K562 (cell line): ENCODE data around the gene PRKCE. TPM values are rescaled to one million over a fixed set of nuclear protein-coding genes. Genes with fewer than 3 reads are reported as not detected.
A peak's percentile ranks its signal among the peaks of the same experiment; 100 is the strongest.

Experiments
- ATAC-seq: fragments of 200-7000 bp; cut with Tn5 transposase; 3 replicates; pipeline ENCODE4 v1.9.1; 2020; ENCODE audit warnings: moderate library complexity
- BruUV-seq: library from RNA; stranded (reverse); fragments of 400-500 nt; replicated peaks from 2 replicates; lab custom pipeline; 2021; lab: Mats Ljungman, UMichigan
- CTCF ChIA-PET: fragments of 300-600 bp; formaldehyde crosslinking; extraction: SDS; loops from one replicate; lab custom pipeline; 2021; ENCODE audit warnings: low intra/inter-chr PET ratio; lab: Yijun Ruan, JAX
- POLR2A ChIA-PET: fragments of 300-600, 350-650 bp; sonication (Branson Sonifier 250); formaldehyde crosslinking; extraction: SDS; loops from one replicate; lab custom pipeline; 2021; ENCODE audit warnings: antibody characterized with exemption, inconsistent platforms; lab: Yijun Ruan, JAX
- DNase-seq, 4 experiments: peaks; one replicate each; pipeline versions ENCODE4 v3.0.0 to v3.0.0-alpha.2; 2011 to 2018; ENCODE audit warnings: low spot score in 3 of 4, mixed read lengths in 3 of 4; ENCODE audit errors: extremely low read depth in 1 of 4
- FAIRE-seq: peaks from 2 replicates; lab custom pipeline; 2011; peaks lifted over from hg19 to GRCh38; lab: Jason Lieb, UNC
- H2AFZ ChIP-seq: 2 replicates; pipeline ENCODE4 v1.6.0; 2011; ENCODE audit warnings: low read depth, low read length, control low read depth, inconsistent platforms
- H3K27ac ChIP-seq: fragments of 200-600 bp; 3 replicates; pipeline ENCODE4 v1.8.0; 2011; ENCODE audit warnings: low read depth, mild to moderate bottlenecking, control low read depth, inconsistent platforms, low read length, moderate library complexity, mixed read lengths; ENCODE audit errors: extremely low read depth
- H3K27me3 ChIP-seq, 2 experiments: fragments of 300-600 bp in 1 of 2; 2 replicates in 1 of 2; 3 replicates in 1 of 2; pipeline versions ENCODE4 v1.6.0 to v1.8.0; 2011; ENCODE audit warnings: inconsistent platforms in 2 of 2, low read length in 2 of 2, mild to moderate bottlenecking in 1 of 2, mixed read lengths in 1 of 2, moderate library complexity in 1 of 2; ENCODE audit not compliant: control insufficient read depth in 2 of 2, insufficient read depth in 2 of 2
- H3K36me3 ChIP-seq: fragments of 300-600 bp; 3 replicates; pipeline ENCODE4 v1.8.0; 2011; ENCODE audit warnings: mild to moderate bottlenecking, low read length, inconsistent platforms; ENCODE audit not compliant: control insufficient read depth, insufficient read depth
- H3K4me1 ChIP-seq, 2 experiments: fragments of 200-600 bp in 1 of 2; replicated peaks in 1 of 2; 2 replicates in 1 of 2; 3 replicates in 1 of 2; pipeline versions ENCODE4 v1.5.1 to v1.8.0; 2011; ENCODE audit warnings: inconsistent platforms in 2 of 2, low read length in 2 of 2, mild to moderate bottlenecking in 1 of 2, mixed read lengths in 1 of 2, moderate library complexity in 1 of 2; ENCODE audit not compliant: control insufficient read depth in 2 of 2, insufficient read depth in 2 of 2
- H3K4me2 ChIP-seq: 2 replicates; pipeline ENCODE4 v1.6.1; 2011; ENCODE audit warnings: low read length, control low read depth, inconsistent platforms, mixed read lengths; ENCODE audit not compliant: insufficient read depth
- H3K4me3 ChIP-seq: fragments of 200-600 bp; sonication (generic), shearing (Covaris generic); 2 replicates; pipeline ENCODE4 v1.5.1; 2016; ENCODE audit warnings: control low read depth, inconsistent platforms
- H3K79me2 ChIP-seq: fragments of 200-600 bp; 3 replicates; pipeline ENCODE4 v1.8.0; 2011; ENCODE audit warnings: low read length, inconsistent platforms; ENCODE audit not compliant: control insufficient read depth, insufficient read depth
- H3K9ac ChIP-seq, 2 experiments: 2 replicates each; pipeline versions ENCODE4 v1.6.0 to v1.6.1; 2011; ENCODE audit warnings: low read depth in 2 of 2, low read length in 2 of 2, control low read depth in 1 of 2, inconsistent platforms in 1 of 2, mild to moderate bottlenecking in 1 of 2, mixed read lengths in 1 of 2; ENCODE audit not compliant: insufficient read depth in 1 of 2
- H3K9me1 ChIP-seq: one replicate; pipeline ENCODE4 v1.6.0; 2011; ENCODE audit warnings: inconsistent platforms, mild to moderate bottlenecking, low read length, moderate library complexity; ENCODE audit not compliant: control insufficient read depth, insufficient read depth
- H3K9me3 ChIP-seq: replicated peaks from 2 replicates; pipeline ENCODE4 v1.5.1; 2011; ENCODE audit warnings: low read depth, low read length, inconsistent platforms; ENCODE audit not compliant: control insufficient read depth, insufficient read depth
- H4K20me1 ChIP-seq: replicated peaks from 2 replicates; pipeline ENCODE4 v1.6.1; 2011; ENCODE audit warnings: low read length, inconsistent platforms, mixed read lengths; ENCODE audit not compliant: control insufficient read depth, insufficient read depth
- ETS2 ChIP-seq: IDR thresholded peaks from 2 replicates; pipeline ENCODE4 v1.6.1; 2016; ENCODE audit warnings: borderline replicate concordance, missing genetic modification characterization, mild to moderate bottlenecking, moderate library complexity, missing compliant biosample characterization; ENCODE audit not compliant: poor library complexity, severe bottlenecking
- GTF2F1 ChIP-seq: IDR thresholded peaks from 2 replicates; pipeline ENCODE4 v1.6.1; 2011; ENCODE audit warnings: low read depth, low read length, improper control_type of control experiment
- MTA1 ChIP-seq: fragments of 450-650 bp; IDR thresholded peaks from 2 replicates; pipeline ENCODE4 v1.6.1; 2017; ENCODE audit warnings: borderline replicate concordance
- RFX1 ChIP-seq: fragments of 450-650 bp; IDR thresholded peaks from 2 replicates; pipeline ENCODE4 v1.6.1; 2016; ENCODE audit warnings: mild to moderate bottlenecking, moderate library complexity
- SMARCE1 ChIP-seq: fragments of 450-650 bp; IDR thresholded peaks from 2 replicates; pipeline ENCODE4 v1.7.1; 2016; ENCODE audit warnings: mild to moderate bottlenecking
- SOX6 ChIP-seq: fragments of 450-650 bp; IDR thresholded peaks from 2 replicates; pipeline ENCODE4 v1.6.1; 2014; ENCODE audit warnings: mild to moderate bottlenecking
- ZKSCAN3 ChIP-seq: fragments of 250-450 bp; sonication (Bioruptor Pico); IDR thresholded peaks from 2 replicates; pipeline ENCODE4 v1.4.0; 2020
- ZNF239 ChIP-seq: fragments of 250-450 bp; sonication (Bioruptor Pico); IDR thresholded peaks from 2 replicates; pipeline ENCODE4 v1.4.0; 2020; ENCODE audit warnings: mild to moderate bottlenecking
- ZZZ3 ChIP-seq: fragments of 450-650 bp; IDR thresholded peaks from 2 replicates; pipeline ENCODE4 v1.6.1; 2016; ENCODE audit warnings: antibody characterized with exemption, mild to moderate bottlenecking, moderate library complexity
- WGBS: fragments of 100-300 bp; shearing (Covaris generic); methylation state at CpG from one replicate; pipeline ENCODE4 v1.1.6; 2016; ENCODE audit warnings: low coverage, mixed read lengths; ENCODE audit not compliant: insufficient coverage; ENCODE audit errors: missing lambda C conversion rate; 5-methylcytosine and 5-hydroxymethylcytosine counted together
- in situ Hi-C: fragments of 300-500 bp; cut with MboI; formaldehyde crosslinking; loops from 4 replicates; pipeline ENCODE4 v1.15.0; 2018; ENCODE audit warnings: inconsistent platforms, mixed read lengths
- intact Hi-C: fragments of 100-400 bp; cut with micrococcal nuclease; formaldehyde crosslinking; loops from 2 replicates; pipeline ENCODE4 v1.14.2; 2022
- polyA plus RNA-seq, 8 experiments: library from polyadenylated mRNA; depleted of rRNA in 4 of 8; stranded (reverse) in 5 of 8; unstranded in 3 of 8; fragments of >200 nt; fragmentation: Nextera tagmentation in 2 of 8; fragmentation: Illumina TruSeq in 1 of 8; extraction: Ambion mirVana in 2 of 8; extraction: Trizol in 1 of 8; gene quantifications; 2 replicates each; pipeline versions ENCODE4 v1.2.1 to v1.2.3, GENCODE V29; 2011 to 2014; ENCODE audit warnings: inconsistent platforms in 1 of 8, missing spikeins in 1 of 8
- total RNA-seq, 7 experiments: library from RNA; depleted of rRNA in 6 of 7; stranded (reverse); fragments of >200 nt in 6 of 7; fragmentation: Illumina TruSeq in 2 of 7; extraction: Trizol in 2 of 7; gene quantifications; 2 replicates each; pipeline versions ENCODE4 v1.2.1 to v1.2.3, GENCODE V29; 2011 to 2021; ENCODE audit warnings: low replicate concordance in 1 of 7
- TF ChIP-seq, protein P1 (sequence below): sonication (generic); formaldehyde crosslinking; IDR thresholded peaks from 2 replicates; pipeline ENCODE4 v1.8.0; 2022; ENCODE audit warnings: missing genetic modification reagents, mild to moderate bottlenecking, borderline replicate concordance

PRKCE gene
- total and polyA plus RNA-seq, 9 of the 15 experiments (the other 6 are each of a cell fraction or from before 2014, with no cell fraction given): 0.06 to 1.0 (median 0.22) TPM; not detected in 1

DNA sequence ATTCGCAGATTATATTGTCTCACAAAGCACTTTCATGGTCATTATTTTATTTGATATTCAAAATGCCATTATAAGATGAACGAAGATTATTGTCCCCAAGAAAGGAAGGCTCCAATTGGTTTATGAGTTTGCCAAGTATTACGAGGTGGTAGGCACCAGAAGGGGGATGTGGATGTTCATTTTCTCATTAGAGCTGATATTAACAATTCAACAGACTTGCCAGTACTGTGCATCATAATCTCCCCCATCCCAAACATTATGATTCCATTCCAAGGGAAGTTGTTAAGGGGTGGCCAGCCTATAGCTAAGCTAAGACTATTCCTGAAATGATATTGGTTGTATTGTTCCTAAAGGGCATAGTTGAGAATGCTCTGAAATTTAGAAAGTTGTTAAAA is 257.7 kb downstream of the PRKCE start (continued):
- TF ChIP-seq MTA1 (no peak), GTF2F1 (no peak), SMARCE1 (no peak)

DNA sequence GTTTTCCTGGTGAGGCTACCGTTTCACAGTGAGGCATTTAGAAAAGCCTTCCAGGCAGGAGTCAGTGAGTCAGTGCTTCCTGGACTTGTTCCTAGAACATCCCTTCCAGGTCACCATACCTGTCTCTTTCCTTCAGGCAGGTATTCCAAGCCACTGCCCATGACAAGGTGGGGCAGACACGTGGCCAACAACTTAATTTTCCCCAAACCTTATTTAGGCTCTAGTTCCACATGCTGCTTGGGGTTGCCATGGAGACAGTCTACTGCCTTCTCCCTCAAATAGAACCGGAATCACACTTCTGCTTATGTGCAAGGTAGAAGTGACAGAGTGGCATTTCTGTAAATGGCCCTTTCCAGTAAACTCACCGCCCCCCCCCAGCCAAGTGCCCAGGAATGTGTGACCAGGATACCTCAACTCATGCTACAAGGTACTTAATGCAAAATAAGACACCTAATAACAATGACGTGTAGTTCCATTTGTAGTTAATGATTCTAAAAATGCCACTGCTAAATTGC is 258.3 kb downstream of the PRKCE start:
- ChIA-PET CTCF (no interaction called here), POLR2A (no interaction called here)
- no TSS peak for BruUV-seq
- no peak for TF ChIP-seq ZZZ3
- no peak for TF ChIP-seq SOX6
- TF ChIP-seq RFX1: peak; percentile 56
- TF ChIP-seq ZNF239 (CRISPR knock-in tag): no peak
- TF ChIP-seq ETS2 (tag): no peak
- TF ChIP-seq, protein P1, sequence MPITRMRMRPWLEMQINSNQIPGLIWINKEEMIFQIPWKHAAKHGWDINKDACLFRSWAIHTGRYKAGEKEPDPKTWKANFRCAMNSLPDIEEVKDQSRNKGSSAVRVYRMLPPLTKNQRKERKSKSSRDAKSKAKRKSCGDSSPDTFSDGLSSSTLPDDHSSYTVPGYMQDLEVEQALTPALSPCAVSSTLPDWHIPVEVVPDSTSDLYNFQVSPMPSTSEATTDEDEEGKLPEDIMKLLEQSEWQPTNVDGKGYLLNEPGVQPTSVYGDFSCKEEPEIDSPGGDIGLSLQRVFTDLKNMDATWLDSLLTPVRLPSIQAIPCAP (CRISPR knock-in tag): no peak
- TF ChIP-seq ZKSCAN3 (CRISPR knock-in tag): no peak
- H3K9me3 ChIP-seq: no peaks in the 10 kb centered on the region
- H3K4me1 ChIP-seq: no peaks in the 10 kb centered on the region
- H3K79me2 ChIP-seq: no peaks in the 10 kb centered on the region
- H3K9me1 ChIP-seq: no peaks in the 10 kb centered on the region
- no peak overlapping the region for H3K4me3 ChIP-seq
- 0 out of 2 replicates have a peak, but pooled peaks cover 3% of the 10 kb centered on the region for H4K20me1 ChIP-seq
- no peak for ATAC-seq
- intact Hi-C loops (no loop called here), in situ Hi-C loops (no loop called here)
- DNase-seq: no peak
- FAIRE-seq: no peak
- peaks cover 24 to 55% of the 10 kb centered on the region in 2 experiments for H3K27me3 ChIP-seq
- H2AFZ ChIP-seq: no peak overlapping the region
- H3K4me2 ChIP-seq: no peak overlapping the region
- no peak overlapping the region for H3K27ac ChIP-seq
- WGBS: 0% methylated on average over 5 of the region's 5 CpGs
- H3K36me3 ChIP-seq: no peaks in the 10 kb centered on the region
- H3K9ac ChIP-seq: no peak overlapping the region
